MM.1S (cell line): ENCODE measurements around the gene CD82.

Experiments used
- CTCF ChIP-seq: fragments of 300-600 bp; sonication (generic); IDR thresholded peaks from 2 replicates; pipeline ENCODE4 v1.5.1; 2016; ENCODE audit warnings: antibody characterized with exemption, low read length, mixed read lengths
- EZH2 ChIP-seq: fragments of 300-600 bp; sonication (generic); optimal IDR thresholded peaks from 2 replicates; pipeline ENCODE3; 2017; ENCODE audit warnings: low read depth, mild to moderate bottlenecking, antibody characterized with exemption, low read length, mixed read lengths
- EZH2phosphoT487 ChIP-seq: fragments of 300-600 bp; sonication (generic); IDR thresholded peaks from 2 replicates; pipeline ENCODE4 v1.6.1; 2018; ENCODE audit warnings: antibody characterized with exemption, low read length

- TF ChIP-seq CTCF (no peak), EZH2phosphoT487 (no peak), EZH2 (no peak)
Measured at GRCh38 chr11:44568331-44568657, 2.8 kb downstream of the CD82 start.
